GM12873 (cell line): ENCODE results near the gene LKAAEAR1.

Source experiments
- TF ChIP-seq, protein P1 (sequence below): IDR thresholded peaks from 2 replicates; pipeline ENCODE4 v1.5.1; 2012; ENCODE audit warnings: low read depth, mild to moderate bottlenecking, moderate library complexity, low read length, control low read depth; ENCODE audit not compliant: insufficient read depth; ENCODE audit errors: missing control alignments

The LKAAEAR1 gene

DNA sequence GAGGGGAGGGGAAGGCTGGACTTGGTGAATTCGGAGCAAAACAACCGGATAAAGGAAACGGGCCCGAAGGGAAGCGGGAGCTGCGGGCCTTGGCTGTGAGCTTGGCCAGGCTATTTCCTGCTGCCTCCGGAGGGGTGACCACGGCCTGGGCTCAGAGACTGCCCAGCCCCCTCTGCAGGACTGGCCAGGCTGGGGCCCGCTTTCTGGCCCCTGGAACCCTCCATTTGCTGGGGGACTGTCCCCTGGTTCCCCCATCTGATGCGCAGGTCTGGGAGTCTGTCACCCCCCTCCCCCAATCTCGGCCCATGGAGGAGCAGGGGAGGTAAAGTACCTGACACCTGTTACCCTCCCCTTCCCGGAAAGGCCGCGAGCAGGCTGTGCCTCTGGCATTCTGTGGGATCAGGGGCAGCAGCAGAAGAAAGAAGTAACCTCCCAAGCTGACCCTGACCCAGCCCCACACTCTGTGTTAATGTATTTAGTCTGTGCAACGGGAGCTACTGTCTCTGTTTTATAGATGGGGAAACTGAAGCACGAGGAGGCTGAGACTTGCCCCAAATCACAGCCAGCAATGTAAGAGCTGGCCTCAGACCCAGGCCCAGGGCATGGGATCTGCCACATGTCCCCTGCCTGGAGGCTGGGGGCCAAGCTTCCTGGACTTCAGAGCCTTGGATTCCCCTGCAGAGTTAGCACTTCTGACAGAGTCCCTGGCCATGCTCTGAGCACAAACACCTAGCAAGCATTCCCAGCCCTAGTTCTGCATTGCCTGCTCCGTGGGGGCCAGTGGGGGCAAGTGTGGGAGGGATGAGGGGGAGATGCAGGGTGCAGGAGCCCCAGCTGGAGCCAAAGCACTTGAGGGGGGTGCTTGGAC is 44.7 kb downstream of the LKAAEAR1 start:
- TF ChIP-seq, protein P1, sequence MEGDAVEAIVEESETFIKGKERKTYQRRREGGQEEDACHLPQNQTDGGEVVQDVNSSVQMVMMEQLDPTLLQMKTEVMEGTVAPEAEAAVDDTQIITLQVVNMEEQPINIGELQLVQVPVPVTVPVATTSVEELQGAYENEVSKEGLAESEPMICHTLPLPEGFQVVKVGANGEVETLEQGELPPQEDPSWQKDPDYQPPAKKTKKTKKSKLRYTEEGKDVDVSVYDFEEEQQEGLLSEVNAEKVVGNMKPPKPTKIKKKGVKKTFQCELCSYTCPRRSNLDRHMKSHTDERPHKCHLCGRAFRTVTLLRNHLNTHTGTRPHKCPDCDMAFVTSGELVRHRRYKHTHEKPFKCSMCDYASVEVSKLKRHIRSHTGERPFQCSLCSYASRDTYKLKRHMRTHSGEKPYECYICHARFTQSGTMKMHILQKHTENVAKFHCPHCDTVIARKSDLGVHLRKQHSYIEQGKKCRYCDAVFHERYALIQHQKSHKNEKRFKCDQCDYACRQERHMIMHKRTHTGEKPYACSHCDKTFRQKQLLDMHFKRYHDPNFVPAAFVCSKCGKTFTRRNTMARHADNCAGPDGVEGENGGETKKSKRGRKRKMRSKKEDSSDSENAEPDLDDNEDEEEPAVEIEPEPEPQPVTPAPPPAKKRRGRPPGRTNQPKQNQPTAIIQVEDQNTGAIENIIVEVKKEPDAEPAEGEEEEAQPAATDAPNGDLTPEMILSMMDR, result no peak

DNA sequence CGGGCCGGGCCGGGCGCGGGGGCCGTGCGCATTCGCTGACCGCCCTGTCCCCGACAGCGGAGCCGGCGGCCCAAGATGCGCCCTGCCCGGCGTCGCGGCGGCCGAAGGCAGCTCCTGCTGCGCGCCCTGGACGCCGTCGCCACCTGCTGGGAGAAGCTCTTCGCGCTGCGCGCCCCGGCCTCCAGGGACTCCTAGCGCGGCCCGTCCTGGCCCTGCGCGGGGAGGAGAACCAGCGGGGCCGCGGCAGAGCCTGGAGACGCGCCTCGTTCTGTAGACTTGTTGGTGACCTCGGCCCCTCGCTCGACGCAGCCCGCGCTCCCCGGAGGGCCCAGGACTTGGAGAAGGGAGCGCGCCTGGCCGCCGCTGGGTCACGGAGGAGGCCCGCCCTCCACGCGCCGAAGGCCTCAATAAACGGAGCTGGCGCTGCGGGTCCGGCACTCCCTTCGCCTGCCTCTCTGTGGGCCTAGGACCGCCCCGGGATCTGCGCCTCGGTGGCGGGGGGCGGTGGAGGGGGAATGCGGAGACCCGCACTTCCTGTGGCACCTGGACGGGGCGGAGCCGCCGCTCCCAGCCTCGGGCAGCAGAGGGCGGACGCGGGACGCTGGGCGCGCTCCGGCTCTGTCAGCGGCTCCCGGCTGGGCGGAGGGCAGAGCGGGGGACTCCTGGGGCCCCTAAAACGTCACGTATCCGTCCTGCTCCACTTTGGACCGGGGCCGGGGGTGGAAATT is 45.5 kb downstream of the LKAAEAR1 start:
- TF ChIP-seq, protein P1, result peak; percentile 74

DNA sequence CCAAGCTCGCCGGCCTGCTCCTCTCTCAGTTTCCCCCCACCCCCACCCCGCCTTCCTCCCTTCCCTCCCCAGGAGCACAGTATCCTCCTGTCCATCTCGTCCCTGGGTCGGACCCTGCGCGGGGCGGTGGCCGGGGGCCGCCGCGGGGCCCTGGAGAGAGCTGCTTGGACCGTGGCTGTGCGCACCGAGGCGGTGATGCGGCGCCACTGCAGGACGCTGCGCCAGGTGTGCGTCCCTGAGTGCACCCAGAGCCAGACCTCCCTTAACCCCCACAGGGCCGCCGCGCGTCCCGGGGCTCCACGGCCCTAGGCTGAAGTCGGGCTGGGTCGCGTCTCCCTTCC is 46.0 kb downstream of the LKAAEAR1 start:
- TF ChIP-seq, protein P1, result no peak

DNA sequence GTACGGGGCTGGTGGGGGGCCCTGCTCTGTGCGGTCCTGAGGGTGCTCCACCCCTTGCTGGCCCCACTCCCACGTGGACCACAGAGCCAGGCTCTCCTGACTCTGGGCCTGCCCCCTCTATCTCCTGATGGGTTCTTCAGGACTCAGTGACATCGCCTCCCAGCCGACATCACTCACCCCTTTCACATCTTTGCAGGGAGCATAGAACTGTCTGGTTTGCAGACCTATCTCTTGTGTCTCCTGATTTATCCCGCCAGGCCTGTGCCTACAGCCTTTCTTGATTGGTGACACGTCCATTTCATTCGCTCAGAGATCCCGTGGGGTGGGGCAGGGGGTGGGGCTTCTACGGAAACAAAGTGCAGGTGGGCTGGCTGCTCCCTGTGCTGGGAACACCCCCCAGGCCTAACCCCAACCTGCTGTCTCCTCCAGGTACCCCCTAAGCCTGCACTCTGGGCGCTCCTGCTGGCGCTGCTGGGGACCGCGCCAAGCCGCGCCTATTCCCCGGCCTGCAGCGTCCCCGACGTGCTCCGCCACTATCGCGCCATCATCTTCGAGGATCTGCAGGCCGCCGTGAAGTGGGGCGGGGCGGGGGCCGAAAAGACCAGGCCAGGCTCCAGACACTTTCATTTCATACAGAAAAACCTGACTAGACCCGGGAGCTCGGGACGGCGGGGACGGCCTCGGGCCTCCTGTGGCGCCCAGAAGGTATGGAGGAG is 46.5 kb downstream of the LKAAEAR1 start:
- TF ChIP-seq, protein P1, result no peak

DNA sequence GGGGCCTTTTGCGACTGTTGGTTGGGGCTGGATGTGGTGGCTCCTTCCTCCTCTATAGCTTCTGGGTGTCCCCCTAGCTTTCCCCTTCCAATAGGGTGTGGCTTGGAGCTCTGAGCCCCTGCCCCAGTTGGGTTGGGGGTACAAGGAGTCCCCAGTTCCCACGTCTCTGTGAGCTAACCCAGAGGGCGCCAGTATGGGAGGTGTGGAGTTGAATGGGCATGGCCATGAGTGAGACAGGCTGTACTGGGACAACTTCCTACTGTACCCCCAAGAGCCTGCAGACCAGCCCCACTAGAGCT is 47.0 kb downstream of the LKAAEAR1 start:
- TF ChIP-seq, protein P1, result no peak

DNA sequence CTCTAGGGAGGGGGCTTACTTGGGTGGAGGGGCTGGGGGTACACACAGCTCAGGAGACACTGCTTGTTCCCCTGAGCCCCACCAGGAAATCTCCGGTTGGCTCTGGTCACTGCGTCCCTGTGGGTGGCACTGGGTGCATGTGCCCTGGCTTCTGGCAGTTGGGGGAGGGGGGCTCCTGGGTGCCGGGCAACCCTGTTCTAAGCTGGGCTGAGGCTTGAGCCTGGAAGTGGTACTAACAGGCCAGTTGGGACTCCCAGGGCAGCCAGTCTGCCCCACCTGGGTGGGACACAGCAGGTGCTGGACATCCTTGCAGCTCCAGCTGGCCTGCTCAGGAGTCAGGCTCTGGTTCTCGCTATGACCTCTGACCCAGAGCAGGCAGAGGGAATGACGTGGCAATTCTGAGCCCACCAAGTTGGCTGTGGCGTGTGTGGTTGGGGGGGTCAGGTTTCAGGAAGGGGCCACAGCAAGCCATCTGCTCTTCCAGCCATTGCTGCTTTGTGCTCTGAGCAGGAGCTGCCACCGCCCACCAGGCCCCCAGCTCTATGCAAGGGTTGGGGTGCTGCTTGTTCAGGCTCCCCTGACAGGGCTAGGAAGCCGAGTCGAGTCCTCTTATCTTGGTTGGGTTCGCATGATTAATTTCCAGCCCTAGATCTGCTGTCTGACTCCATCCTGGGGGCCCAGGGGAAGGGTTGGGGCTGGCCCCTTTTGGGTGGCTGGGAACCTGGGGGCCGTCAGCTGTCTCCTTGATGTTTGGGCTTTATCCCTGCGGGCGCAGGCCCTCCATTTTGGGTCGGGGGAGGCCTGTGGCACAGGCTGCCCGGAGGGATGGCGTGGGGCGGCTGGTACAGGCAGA is 47.6 kb downstream of the LKAAEAR1 start:
- TF ChIP-seq, protein P1, result no peak
